NCI-H2227 treated with DMSO at 0.1 percent for 48 hours (cell line): ENCODE data around the gene BTG4.

Source experiments
- DNase-seq: peaks from one replicate; lab custom pipeline; 2025; lab: John Stamatoyannopoulos, UW

The BTG4 gene

DNA sequence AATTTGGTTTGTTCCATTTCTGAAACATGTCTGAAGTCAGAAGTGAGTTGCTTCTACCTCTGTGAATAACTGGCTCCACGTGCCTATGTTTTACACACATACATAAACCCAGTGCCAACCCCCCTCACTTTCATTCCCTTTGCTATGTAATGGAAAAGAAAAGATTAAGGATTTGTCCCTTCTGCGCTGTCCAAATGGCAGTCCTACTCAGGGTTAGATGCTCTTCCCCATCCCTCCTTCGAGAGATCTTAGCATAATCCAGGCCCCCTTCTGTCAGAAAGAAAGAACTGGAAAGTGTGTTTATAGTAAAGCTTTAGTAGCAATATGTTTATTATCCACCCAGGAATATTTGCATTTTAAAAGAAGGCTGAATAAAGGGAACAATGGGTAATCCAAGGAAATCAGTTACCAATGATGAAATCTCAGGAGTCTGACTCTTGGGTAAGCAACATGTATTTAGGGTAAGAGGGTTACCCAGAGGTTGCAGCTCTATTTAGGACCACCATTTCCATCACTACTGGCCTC, 25.2 kb upstream of the BTG4 start:
- no peak for DNase-seq

DNA sequence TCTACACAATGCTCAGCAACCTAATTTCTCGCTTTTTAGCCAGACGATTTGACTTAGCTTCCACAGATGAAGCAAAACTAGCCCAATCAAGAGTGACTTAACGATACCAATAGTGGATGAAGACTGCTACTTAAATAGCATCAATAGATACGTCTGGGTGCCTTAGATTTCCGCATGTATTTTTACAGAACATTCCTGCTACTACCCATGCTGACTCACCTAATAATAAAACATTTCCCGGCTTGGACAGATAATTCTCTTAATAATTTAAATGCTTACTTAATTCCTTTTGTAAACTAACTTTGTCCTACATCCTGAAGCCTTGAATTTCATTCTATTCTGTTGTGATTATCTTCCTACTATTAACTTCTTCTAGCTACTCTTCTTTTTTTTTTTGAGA, 23.1 kb upstream of the BTG4 start:
- no peak for DNase-seq

DNA sequence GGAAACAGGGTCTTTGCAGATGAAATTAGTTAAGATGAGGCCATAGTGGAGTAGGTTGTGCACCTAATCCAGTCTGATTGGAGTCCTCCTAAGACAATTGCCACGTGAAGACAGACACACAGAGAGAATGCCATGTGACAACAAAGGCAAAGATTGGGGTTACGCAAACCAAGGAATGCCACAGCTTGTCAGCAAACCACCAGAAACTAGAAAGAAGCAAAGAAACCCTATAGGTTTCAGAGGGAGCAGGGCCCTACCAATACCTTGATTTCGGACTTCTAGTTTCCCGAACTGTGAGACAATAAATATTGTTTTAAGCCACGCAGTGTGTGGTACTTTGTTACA, 20.2 kb upstream of the BTG4 start:
- no peak for DNase-seq

DNA sequence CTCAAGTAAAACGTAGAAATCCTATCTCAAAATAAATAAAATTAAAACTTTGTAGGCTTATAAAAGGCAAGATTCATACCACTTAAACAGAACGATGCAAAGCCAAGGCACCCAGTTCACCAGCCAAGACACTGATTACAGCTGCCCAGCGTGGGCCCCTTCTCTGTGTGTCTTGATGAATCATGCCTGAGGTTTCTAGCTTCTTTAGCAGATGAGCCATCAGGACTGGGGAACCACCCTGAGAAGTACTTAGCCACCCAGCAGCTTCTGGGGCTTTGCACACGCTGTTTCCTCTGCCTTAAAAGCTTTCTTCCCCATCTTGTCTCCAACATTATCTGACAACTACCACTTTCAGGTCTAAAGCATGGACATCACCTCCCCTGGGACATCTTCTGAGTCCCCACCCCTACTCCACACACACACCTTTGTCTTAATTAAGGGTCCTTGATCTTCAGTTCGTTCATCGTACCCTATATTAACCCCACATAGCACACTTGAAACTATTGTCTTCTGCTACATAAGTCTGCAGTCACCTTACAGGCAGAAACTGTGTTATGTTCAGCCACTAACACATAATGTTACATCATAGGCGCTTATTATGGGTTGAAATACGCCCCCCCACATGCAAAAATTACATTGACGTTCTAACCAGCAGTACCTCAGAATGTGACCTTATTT, 19.6 kb upstream of the BTG4 start:
- no peak for DNase-seq

DNA sequence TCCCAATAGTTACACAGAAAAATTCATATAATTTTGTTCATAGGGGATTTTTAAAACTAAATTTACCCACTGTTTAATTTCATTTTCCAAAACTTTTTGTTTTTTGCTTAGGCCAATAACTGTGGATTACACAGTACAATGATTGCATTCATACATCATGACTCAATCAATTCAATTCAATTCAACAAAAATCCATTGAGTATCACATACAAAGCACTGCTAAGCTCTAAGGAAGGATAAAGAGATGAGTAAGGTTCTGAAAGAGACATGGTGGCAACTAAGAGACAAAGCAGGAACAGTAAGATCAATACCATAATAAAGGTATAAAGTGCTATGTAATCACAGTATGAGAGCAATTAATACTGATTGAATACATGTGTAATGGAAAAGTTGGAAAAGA, 18.9 kb upstream of the BTG4 start:
- DNase-seq, result no peak

DNA sequence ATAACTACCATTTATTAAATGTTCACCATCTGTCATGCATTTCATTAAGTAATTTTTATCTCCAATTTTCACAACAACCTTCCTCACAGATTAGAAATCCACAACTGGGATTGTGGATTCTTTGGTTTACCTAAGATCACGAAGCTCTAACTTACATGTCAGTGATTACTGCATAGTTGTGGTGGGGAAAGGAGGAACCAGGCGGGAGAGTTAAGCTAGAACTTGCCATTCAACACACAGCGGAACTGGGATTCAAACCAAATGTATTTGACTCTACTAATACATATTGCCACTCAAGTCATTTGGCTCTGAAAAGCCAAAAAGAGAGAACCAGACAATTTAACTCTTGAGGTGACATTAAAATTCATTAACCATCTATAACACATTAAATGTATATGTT, 17.9 kb upstream of the BTG4 start:
- DNase-seq, result no peak

DNA sequence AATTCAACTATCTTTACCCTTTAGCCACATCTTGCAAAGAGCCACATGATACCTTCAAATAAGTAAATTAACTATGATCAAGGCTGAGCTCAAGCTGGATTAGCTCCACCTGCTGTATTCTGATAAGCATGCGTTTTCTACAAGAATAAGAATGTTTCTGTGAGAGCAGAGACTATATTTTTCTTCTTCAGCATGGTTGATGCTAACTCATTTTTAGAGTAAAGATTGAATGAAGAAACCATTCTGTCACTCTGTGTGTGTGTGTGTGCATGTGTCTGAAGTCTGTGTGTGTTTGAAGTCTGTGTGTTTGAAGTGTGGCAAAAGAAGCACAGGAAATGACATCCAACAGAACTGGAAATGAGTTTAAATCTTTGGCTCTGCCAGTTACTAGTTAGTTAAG, 16.4 kb upstream of the BTG4 start:
- no peak for DNase-seq

DNA sequence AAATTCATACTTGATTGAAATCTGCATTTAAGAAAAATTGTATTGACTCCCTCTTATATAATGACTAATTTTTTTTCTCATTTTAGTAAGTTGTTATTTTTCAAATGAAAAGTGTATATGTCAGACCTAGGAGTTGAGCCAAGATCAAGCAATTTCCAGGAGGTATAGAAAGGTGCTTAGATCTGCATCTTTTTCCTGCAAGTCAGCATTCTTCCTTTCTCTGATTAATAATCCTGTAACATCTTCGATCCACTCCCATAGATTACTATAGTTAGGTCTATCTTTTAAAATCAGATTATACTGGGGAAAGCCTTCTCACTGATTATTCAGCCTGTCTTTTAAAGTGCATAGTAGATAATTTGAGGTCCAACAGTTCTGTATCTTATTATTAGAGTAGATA, 15.1 kb upstream of the BTG4 start:
- DNase-seq, result no peak

DNA sequence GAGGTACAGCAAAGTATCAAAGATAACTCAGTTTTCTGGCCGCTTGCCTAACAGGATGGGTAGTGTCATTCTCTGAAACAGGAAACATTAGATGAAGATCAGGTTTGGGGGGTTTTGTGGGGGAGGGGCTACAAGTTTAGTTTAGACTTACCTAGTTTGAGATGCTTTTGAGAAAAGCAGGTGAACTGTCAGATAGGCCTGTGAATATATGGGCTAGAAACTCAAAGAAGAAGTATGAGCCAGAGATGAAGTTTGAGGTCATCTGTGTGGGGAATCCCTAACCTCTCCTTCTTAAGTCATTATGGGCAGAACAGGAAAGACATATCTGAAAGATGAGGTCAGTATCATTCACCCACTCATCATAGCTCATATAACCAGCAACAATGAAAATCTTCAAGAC, 14.3 kb upstream of the BTG4 start:
- no peak for DNase-seq

DNA sequence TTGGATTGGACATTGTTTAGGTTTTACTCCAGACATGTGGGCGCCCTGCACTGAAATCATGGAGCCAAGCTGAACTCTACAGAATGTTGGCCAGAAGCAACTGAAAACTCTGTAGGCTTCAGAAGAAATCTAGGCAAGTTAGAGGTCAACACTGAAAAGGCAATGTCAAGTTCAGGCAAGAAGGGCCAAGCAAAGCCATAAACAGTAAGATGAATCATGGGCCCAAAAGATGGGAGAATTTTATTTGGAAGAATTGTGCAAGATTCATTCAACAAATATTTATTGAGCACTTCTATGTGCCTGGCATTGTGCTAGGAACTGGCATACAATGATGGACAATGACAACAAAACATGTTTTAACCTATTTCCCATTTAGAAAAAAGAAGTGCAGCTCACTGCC, 13.3 kb upstream of the BTG4 start:
- DNase-seq, result no peak

DNA sequence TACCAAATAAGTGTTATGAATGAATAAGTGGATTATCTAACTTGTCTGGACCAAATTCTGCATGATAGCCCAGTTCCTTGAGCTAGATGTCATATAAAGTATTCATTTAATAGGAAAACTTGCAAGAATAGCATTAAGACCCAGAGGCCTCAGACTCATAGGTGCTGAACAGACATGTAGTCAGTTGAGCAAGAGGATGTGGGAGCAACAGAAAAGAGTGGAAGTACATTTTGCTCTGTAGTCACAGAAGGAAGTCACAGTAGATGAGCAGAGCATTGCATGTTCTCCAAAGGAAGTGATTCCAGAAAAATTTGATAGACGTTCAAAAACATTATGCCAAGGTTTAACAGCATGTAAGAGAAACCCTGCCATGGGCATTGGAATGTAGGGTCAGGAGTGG, 11.9 kb upstream of the BTG4 start:
- DNase-seq, result no peak

DNA sequence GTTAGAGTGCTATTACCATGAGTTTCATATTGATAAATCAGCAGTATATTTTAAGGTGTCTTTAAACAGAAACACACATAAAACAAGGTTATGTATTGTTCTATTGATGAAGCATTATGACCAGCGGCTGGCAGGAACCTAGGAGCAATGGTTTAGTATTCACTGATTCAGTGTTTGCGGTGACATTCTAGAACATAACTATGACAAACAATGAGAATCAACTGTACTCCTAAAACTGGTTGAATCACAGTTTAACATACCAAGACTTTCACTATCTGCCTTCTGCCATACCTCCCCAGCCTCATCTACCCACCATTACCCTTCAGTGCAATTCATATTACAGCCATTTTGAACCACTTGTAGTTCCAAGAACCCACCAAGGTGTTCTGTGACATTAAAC, 11.2 kb upstream of the BTG4 start:
- no peak for DNase-seq

DNA sequence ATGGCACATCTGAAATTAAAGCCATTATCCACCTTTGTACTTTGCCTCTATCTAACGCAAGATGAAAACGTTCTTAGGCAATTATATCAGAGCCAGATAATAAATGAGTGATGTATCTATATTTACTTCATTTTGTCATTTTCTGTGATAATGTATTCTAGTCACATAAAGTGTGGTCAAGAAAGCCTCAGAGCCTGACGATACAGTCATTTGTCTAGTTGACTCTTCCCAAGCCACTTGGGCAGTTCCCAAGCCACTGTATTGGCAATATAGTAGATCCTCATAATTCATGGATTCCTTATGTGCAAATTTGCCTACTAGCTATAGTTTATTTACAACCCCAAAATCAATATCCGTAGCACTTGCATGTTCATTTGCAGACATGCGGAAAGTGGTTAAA, 10.2 kb upstream of the BTG4 start:
- DNase-seq, result no peak

DNA sequence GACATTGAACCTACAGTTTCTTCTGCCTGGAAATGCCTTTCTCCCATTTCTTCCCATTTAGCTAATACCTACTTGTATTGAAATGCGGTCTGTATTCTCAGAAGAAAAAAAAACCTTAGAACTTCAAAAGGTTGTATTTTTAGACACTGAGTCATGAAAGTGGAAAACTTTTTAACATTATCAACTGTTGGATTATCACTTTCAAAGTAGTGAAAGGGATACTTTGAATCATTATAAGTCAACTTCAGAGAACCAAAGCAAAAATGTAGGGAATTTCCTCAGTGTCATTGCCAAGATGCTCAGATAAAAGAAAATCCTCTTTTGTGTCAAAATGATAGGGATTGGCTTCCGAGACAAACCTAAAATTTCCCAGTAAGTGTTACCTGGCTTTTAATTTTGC, 8.9 kb upstream of the BTG4 start:
- no peak for DNase-seq

DNA sequence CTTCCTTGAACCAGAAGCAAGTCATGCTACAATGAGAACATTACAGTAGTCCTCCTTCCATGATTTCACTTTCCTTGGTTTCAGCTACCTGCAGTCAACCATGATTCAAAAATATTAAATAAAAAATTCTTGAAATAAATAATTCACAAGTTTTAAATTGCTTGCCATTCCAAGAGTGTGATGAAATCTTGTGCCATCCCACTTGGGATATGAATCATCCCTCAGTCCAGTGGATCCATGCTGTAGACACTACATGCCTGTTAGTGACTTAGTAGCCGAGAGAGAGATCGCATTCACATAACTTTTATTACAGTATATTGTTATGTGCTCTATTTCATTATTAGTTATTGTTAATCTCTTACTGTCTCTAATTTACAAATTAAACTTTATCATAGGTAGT, 8.4 kb upstream of the BTG4 start:
- DNase-seq, result no peak

DNA sequence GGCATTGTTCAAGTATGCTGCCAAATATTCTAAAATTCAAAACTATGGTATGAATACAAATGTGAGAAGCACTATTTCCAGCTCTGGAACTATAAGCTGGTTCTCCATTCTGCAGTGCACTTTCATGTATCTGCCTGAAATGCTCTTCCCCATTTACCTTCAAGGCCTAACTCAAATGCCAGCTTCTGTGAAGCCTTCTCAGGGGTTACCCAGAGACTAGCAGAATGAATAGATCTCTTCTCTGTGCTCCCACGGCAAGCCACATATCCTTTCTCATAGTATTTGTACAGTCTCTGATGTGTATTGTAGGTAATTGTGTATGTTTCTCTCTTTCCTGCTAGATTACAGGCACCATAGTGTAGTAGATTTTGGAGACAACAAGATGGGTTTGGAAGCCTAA, 6.5 kb upstream of the BTG4 start:
- DNase-seq, result no peak

DNA sequence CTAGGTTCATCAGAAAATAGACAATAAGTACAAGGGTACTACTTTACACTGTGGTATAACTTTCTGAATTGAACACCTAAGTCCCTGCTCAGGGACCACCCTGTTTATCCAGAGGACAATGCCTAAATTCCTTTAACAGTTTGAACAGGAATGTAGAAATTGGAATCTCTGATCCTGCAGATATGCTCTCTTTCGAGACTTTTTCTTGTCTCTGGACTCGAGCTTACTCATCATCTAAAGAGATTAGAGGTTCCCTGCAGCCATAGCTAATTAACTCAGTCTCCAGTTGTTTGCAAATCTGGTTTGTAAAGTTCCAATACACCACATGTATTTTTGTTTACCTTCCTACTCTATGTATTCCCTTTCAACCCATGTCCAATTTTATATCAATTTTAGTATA, 3.4 kb upstream of the BTG4 start:
- no peak for DNase-seq

DNA sequence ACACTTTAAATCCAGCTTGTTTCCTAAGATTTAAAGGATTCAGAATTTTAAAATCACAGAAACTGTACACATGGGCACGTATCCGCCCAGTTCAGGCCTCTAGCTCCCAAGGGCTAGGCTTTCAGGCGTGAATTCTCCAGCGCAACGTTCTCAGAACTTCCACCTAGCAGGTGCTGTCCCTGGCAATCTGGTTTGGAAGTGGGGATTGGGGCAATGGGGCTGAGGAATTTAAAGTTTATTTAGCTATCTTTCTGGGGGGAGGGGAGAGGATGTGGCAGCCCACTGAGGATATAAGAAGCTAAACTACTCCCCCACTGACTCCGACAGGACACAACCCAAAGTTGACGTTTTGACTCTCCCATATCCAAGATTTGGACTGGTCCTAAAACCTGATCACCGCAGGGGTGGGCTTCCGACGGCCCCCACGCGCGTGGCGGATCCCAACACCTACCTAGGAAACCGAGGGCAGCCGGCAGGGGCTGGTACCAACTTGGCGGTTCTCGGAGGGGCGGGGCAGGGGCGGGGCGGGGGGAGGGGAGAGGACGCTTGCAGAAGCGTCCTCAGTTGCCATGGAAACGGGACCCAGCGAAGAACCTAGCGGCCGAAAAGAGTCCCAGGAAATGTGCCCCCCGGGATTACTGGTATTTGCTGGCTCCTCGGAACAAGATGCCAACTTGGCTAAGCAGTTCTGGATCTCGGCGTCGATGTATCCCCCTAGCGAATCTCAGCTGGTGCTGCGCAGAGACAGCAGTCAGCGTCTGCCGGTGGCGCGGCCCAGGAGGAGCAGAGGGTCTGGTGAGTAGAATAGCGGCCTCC, 2.2 kb upstream of the BTG4 start, which contains the start of gene HOATZ:
HOATZ (plus strand) TSS at position 563 of the 816 bp plus-strand sequence; CDS start at position 570, 7 bp downstream.
- peak; percentile 29 for DNase-seq

DNA sequence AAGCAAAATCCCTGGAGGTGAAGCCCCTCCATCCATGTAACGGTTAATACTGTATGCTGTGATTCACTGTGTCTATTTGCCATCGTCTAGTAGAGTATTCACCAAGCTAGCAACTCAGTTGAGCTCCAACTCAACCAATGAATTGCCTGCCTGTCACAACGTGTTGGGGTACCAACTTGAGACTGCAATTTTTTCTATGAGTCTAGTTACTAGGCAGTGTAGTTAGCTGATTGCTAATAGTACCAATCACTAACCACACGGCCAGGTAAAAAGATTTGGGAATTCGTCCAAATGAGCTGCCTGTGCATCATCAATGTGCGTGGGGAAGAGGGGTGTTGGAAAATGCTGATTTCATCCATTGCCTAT, 1.0 kb upstream of the BTG4 start:
- DNase-seq, result no peak

DNA sequence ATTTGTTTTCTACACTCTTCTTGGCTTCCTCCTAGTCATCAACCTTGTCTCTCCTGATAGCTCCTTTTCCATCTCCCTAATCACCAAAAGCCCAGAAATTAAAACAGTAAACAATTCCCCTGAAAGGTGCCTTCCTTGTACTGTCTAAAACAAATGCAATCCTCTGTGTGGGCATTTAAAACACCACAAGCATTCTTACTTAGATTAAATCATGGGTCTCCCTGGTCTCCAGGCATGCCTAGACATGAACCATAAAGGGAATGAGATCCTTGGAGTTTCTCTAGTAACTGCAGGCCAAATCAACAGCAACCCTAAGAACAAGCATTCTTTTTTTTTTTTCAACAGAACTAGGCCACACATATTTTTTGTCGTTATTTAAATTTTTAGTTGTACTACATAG, 1.9 kb downstream of the BTG4 start:
- no peak for DNase-seq

DNA sequence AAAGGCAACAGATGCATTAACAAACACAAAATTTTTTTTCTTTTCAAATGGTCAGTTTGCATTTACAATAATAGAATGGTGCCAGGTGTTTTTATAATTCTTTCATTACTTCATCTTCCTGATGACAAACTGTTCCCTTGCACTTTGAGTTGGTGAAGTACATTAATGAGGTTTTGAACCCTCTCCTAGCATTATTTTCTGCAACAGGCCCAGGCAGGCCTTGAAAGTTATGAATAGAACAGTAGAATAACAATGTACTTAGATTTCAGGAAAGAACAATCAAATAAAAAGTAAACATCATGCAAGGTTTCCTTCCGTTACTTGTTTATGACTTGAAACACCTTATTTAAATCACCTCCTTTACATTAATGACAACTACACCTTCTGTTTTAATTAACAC, 9.6 kb downstream of the BTG4 start:
- DNase-seq, result no peak

DNA sequence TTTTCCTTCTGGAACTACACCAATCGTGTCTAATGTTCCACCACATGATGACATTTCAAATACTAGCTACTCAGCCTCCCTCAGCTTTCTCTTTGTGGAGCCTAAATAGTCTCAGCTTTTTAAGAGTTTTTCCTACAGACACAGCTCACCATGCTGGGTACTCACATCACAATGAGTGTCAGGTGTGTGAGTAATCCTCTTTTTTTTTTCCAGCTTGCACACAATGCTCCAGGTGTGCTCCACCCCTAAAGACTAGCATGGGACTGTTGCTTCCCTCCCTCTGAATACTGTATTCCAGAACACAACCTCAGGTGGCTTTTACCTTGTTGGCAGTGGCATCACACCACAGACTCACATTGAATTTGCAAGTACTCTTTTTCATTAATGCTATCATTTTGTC, 11.7 kb downstream of the BTG4 start:
- no peak for DNase-seq

DNA sequence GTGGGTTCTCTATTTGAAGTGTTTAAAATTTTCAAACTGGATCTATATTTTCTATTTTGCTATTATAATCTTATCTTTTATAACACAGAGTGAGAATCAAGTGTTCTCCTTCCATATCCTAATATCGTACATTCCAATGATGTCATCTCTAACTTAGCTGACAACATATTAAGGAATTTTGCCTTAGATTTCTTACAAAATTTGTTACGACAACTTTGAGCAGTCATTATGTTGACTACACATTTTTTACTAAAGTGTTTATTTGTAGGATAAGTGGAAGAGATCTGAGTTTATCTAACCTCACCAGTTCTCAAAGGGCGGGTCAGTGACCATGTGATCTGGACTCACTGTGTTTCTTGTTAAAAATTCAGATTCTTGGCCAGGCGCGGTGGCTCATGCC, 12.7 kb downstream of the BTG4 start:
- DNase-seq, result no peak

DNA sequence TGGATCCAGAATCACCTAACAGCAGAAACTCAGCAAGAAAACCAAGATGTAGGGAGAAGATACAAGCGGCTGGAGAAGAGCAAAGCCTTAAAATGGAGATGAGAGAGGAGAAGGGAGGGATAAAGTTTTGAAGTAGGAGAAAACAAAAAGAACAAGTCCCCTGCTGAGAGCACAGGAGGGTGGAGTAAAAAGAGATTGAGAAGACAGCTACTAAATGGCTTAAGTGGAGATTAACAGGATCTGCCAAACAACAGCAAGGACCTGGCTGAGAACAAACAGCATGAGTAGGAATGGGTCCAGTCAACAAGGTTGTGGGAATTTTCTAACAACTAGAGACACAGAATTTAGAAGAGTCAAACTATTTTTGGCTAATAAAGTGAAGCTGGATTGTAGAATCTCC, 18.1 kb downstream of the BTG4 start:
- DNase-seq, result no peak
